GM18505 (cell line): ENCODE data around the gene ADTRP.

ENCODE experiments used
- ATAC-seq: cut with Tn5 transposase; IDR thresholded peaks from one replicate; pipeline ENCODE4 v1.9.1; 2021; ENCODE audit not compliant: unreplicated experiment
- POLR2A ChIP-seq: IDR thresholded peaks from 4 replicates; pipeline ENCODE4 v1.6.1; 2011; ENCODE audit warnings: borderline replicate concordance; ENCODE audit not compliant: insufficient read depth, insufficient read length; ENCODE audit errors: extremely low read depth

Gene ADTRP

DNA sequence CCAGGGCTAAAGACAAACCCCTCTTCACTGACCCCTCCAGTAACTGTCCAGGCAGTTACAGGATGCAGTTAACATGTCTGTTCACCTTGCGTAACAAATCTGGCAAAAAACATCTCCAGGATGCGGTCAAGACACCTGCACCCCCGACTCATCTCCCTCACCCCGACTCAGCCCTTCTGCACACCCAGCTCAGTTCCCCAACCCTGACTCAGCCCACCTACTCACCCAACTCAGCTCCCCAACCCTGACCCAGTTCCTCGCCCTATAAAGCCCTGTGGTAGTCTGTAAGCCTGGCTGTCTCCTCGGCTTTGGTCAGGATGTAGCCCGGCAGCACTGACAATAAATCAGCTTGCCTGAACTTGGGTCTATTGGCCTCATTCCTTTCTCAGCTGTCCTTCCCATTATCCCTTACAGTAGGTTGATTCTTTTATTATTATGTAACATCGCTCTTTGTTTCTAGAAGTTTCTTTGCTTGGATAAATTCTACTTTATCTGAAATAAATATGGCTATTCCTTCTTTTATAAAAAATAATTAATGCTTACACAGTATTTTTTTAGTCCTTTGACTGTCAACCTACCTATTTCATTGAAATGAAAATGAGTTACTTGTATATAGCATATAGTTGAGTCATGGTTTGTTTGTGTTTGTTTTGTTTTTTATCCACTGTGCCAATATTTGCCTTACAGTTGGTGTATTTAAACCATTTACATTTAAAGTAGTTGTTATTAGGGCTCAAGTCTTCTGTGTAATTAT is 12.9 kb upstream of the ADTRP start:
- TF ChIP-seq POLR2A: no peak

DNA sequence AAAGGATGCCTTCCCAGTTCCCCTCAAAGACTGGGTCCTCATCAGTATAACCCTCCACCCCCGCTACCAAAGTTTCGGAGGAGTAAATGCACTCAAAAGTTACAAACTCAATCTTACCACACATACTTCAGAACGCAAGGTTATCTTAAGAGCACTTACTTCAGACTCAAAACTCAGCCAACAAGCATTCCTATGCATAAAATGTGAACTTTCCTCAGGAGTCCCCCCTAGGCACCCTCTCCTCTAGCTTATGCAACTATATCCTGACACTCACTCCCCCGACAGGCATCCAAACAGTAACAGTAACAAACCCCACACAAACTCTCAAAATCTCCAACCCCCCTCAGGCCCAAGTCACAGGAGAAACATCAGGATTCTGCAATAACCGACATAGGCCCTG is 11.1 kb upstream of the ADTRP start:
- no peak for ATAC-seq

More for the DNA sequence above, 12.9 kb upstream of the ADTRP start:
- no peak for ATAC-seq

DNA sequence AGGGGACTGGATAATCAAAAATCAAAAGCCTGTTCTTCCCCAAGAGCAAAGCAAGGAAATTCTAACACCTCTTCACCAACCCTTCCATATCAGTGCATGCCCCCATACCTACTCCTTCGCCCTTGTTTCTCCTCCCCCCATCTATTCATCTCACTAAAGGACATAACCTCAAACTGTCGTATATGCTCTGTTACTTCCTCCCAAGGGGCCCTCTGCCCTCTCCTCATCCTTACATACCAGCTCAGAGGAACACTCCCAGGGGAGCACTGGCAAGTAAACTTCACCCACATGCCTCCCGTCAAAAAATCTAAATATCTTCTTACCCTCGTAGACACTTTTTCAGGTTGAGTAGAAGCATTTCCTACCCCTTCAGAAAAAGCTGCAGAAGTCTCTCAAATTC is 9.4 kb upstream of the ADTRP start:
- no peak for ATAC-seq
- TF ChIP-seq POLR2A: no peak

More for the DNA sequence above, 11.1 kb upstream of the ADTRP start:
- no peak for TF ChIP-seq POLR2A

DNA sequence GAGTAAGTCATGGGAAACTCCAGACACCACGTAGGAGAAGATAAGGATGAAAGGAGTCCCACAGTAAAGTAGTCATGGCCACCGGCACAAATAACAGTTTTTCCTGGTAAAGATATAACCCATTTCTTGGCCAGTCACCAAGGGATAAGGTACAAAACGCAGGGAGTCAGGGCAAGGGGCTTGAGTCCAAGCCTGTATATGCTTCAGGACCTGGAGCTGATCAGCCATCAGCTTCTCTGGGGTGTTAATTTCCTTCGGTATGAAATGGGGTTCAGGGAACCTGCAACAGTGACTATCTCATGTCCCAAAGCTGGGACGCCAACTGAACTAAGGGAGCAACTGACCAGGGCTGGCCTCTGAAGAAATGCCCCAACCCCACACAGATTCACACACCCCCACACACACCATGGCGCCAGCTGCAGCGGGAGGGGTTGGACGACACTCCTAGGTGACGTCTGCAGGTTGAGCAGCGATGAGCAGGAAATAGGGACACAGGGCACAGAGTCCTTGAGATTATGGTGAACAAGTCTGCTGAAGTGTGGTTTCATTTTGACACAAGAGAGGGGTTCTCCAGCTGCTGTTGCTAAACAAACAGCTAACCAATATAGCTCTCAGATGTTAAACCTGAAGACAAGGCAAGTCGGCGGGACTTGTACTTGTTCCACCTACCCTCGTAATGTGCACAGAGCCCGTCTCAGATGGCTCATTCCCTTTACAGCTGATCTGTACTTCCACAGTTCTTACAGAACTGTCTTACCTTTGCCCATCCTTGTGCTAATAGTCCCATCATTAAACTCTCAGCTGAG is 7.4 kb upstream of the ADTRP start:
- peak; percentile 93 for ATAC-seq
- TF ChIP-seq POLR2A: peak; percentile 57

DNA sequence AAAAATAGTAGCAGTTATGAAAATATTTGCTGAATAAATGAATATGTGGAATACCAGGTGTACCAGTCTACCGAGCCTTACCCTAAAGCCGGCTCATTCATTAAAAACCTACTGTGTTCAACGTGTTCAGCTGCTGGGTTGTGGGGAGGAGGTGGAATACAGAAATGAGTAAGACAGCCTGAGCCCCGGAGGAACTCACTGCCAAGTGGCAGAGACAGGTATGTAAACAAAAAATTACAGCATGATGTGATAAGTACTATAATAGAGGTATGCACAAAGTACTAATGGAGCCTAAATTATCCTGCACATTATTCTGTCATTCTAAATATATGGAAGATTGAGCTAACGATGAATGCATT is 6.8 kb upstream of the ADTRP start:
- ATAC-seq: peak; percentile 51
- no peak for TF ChIP-seq POLR2A

DNA sequence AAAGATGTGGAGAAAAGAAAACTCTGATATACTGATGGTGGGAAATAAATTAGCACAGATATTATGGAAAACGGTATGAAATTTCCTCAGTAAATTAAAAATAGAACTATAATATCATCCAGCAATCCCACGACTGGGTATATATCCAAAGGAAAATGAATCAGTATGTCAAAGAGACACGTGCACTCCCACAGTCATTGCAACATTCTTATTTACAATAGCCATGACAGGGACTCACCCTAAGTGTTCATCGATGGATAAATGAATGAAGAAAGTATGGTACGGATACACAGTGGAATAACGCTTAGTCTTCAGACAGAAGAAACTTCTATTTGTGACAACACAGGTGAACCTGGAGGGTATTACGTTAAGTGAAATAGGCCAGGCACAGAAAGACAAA is 5.7 kb upstream of the ADTRP start:
- no peak for TF ChIP-seq POLR2A
- ATAC-seq: no peak

DNA sequence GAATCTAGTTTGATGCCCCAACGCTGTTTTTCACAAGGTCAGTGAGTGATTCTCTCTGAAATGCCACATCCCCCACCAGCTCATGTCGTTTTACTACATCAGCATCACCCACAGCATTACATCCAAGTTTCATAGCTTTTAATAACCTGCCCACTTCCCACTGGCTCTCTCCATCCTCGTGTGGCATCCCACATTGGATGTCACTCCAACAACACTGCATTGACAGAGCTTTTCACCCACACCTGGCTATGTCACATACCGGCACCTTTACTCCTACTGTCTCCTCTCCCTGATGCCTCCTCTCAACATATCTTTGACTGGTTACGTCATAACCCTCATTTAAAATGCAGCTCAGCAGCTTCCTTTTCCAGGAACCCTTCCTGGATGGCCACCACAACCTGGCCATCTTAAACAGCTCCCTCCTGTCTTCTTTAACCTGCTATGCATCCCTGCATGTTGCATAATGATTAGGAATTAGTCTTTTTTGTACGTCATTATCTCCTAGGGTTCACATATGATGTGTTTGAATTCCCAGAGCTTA is 5.0 kb upstream of the ADTRP start:
- no peak for ATAC-seq
- TF ChIP-seq POLR2A: no peak

DNA sequence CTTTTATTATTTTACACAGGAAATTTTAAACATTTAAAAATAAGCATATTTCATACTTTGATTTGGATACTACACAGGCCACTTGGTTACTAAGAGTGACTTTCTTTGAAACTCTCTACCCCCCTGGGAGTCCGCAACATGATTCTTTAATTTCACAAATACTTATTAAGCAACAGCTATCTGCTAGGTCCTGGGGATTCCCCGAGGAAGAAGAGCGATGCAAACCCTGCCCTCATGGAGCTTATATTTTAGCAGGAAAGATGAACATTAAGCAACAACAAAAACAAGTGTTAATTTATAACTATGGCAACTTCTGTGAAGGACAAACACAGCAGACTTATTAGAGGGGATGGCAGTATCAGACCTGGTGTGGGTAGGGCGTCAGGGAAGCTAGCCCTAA is 3.9 kb upstream of the ADTRP start:
- no peak for ATAC-seq
- TF ChIP-seq POLR2A: no peak

DNA sequence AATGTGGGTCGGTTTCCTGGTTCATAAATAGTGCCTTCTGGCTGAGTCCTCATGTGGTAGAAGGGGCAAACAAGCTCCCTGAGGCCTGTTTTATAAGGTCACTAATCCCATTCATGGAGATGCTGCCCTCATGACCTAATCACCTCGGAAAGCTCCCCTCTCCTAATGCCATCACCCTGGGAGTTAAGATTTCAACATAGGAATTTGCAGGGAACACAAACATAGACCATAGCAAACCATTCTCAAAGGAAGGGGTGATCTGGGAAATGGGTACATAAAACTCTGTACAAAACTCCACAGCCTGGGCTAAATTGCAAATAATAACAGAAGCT is 1.5 kb upstream of the ADTRP start:
- no peak for TF ChIP-seq POLR2A
- ATAC-seq: no peak

DNA sequence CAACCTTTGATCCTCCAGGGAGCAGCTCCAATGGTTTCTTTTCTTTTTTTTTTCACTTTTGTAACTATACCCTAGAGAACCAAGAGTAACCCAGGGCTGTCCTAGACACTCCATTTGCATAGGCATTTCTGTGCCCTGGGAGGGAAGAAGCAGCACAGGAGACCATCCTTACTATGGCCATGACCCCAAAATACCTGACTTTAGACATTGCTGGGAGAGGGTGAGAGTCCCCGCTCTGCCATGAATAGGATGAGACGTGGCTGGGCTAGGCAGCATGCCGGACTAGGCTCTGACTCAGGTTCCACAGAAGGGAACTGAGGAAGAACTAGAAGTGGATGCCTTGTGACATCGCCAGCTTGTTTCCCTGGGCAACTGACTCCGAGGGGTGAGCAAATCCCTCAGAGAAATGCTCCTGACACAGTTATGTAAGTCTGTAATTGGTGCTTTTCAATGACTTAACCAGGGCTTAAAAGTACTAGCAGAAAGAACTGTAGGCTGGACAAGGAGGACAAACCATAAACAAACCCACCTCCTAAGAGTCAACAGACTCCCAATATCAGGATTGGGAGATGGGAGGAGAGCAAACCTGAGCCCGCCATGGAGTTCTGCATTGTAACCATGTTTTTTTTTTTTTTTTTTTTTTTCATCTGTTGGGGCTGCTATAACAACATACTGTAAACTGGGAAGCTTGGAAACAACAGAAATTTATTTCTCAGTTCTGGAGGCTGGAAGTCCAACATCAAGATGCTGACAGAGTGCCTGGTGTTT is 910 bp upstream of the ADTRP start:
- ATAC-seq: no peak
- TF ChIP-seq POLR2A: no peak

DNA sequence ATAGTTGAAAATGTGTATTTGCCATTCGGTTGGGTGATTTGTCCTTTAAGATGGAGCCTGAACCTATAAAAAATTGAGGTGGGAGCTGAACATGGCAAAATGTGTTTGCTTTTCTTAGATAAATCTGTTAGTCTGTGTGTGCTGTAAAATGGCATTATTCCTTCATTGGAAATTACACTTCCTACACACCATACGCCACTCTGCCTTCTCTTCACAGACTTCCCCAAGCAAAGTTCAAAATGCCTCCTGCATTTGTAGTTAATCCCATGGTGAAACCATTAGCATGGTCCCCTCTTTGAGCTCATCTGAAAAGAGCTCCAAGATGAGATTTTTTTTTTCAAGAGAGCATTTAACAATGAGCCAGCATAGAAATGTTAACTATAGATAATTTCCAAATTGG is 567 bp downstream of the ADTRP start:
- no peak for ATAC-seq
- TF ChIP-seq POLR2A: no peak

DNA sequence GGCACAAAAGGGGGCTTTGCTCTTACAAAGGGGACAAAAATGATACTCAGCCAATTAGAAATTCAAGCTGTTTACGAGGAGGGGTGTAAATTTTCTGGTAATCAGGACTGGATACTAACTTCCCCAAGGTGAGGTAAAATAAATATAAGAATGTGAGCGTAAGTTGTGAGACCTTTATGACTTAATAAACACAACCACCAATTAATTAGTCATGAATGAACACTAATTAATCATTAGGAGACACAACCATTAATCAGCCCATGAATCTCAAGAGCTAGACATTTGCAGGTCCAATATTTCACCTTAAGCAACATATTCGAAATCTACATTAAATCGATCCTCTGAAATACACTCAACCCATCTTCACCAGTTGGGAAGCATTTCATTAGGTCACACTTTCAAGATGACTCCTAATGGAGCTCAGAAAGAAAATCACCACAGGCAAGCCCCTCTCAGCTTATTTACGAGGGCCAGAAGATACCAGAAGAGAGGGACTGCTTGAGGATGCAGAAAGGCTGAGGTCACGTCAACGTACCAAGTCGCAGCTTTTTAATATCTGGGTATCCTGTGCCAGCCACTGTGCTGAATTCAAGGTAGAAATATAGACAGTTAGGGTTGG is 2.7 kb downstream of the ADTRP start:
- no peak for ATAC-seq
- no peak for TF ChIP-seq POLR2A

DNA sequence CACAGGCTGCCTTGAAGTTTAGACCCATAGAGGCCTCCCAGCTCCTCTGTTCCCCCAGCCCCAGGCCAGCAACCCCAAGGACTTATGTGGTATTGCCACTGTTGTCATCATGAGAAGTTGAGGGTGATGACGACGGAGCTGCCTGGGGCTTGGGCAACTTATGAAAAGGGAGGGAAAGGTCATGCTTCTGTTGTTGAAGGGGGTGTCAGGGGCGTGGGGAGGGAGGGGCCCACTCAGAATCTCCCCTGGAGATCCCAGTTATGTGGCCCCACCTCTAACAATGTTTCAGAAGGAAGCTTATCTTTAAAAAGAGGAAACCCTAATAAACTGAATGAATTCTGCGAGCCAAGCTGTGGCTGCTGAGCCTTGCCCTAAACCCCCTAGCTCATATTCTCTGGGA is 4.2 kb downstream of the ADTRP start:
- TF ChIP-seq POLR2A: no peak
- ATAC-seq: no peak

DNA sequence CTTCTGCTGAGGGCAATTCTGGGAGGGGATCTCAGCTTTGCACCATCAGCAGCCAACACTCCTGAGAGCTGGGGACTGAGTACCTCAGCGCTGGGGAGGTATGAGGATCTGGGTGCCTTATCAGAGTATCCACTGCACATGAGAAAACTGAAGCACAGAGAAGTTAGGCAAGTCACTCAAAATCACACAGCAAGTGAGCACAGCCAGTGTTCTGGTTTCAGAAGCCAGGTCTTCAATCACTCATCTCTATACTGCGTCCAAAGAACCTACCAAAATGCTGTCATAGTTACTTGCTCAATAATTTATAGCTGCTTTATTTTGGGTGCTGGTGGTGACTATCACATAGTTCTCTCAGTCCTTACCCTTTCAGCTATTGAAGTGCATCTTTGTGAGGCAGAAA is 5.0 kb downstream of the ADTRP start:
- no peak for ATAC-seq
- no peak for TF ChIP-seq POLR2A

DNA sequence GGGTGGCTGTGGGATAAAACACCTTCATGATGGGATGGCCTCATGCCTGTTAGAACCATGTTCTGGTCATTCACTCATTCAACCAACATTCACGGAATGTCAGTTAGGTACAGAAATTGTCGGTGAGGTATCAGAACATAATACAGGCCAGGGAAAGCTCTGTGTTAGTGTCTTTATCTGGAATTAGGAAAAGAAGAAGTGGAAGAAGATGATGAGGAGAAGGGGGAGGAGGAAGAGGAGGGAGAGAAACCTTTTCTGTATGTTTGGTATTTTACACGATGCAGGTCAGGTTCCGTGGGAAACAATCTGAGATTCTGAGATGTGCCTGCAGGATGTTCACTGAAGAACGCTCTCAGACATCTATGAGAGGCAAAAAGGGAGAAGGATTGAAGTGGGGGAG is 5.6 kb downstream of the ADTRP start:
- no peak for ATAC-seq
- no peak for TF ChIP-seq POLR2A
